Measurements from ENCODE around the gene KRR1.
A peak's percentile ranks its signal among the peaks of the same experiment; 100 is the strongest.
"Not testable (repeated sequence)": the region's sequence is repeated elsewhere in the genome, so short reads cannot be mapped to it uniquely, and the experiment has no call there.

KRR1 gene

GRCh38 chr12:75522124-75522523, 10.7 kb upstream of the KRR1 start:
- DNase-seq: not testable (repeated sequence)

- not testable (repeated sequence) for DNase-seq
Measured at GRCh38 chr12:75521224-75521623, 9.8 kb upstream of the KRR1 start.

GRCh38 chr12:75509621-75510020, 1.8 kb downstream of the KRR1 start:
- DNase-seq: no peak

- DNase-seq: no peak
Measured at GRCh38 chr12:75508159-75508558, 3.2 kb downstream of the KRR1 start.

GRCh38 chr12:75507086-75507485, 4.3 kb downstream of the KRR1 start:
- peak in 2 of 3 donors; percentile 40 to 43 for DNase-seq

- peak; percentile 32 to 64 (median 55) for DNase-seq
Measured at GRCh38 chr12:75505706-75506312, 5.6 kb downstream of the KRR1 start.

- no peak for DNase-seq
Measured at GRCh38 chr12:75503866-75504265, 7.5 kb downstream of the KRR1 start.

- no peak for DNase-seq
Measured at GRCh38 chr12:75503459-75503858, 8.0 kb downstream of the KRR1 start.

GRCh38 chr12:75491169-75491568, 20.2 kb downstream of the KRR1 start:
- no peak for DNase-seq

- DNase-seq: peak in 2 of 3 donors; percentile 55 to 64
Measured at GRCh38 chr12:75489613-75490210, 21.7 kb downstream of the KRR1 start.

GRCh38 chr12:75489187-75489586, 22.2 kb downstream of the KRR1 start:
- DNase-seq: no peak

GRCh38 chr12:75488553-75488952, 22.9 kb downstream of the KRR1 start:
- DNase-seq: peak; percentile 68 to 75 (median 68)

GRCh38 chr12:75487308-75487707, 24.1 kb downstream of the KRR1 start:
- DNase-seq: peak; percentile 48 to 61 (median 55)

- DNase-seq: not testable (repeated sequence)
Measured at GRCh38 chr12:75484450-75484849, 27.0 kb downstream of the KRR1 start.

GRCh38 chr12:75483431-75483830, 28.0 kb downstream of the KRR1 start:
- peak; percentile 46 to 69 (median 66) for DNase-seq

GRCh38 chr12:75482646-75483045, 28.8 kb downstream of the KRR1 start:
- no peak for DNase-seq

- peak in 2 of 3 donors; percentile 61 to 65 for DNase-seq
Measured at GRCh38 chr12:75481774-75482173, 29.6 kb downstream of the KRR1 start.

- peak in 2 of 3 donors; percentile 71 to 80 for DNase-seq
Measured at GRCh38 chr12:75481013-75481705, 30.2 kb downstream of the KRR1 start.

- peak; percentile 85 to 96 (median 95) for DNase-seq
Measured at GRCh38 chr12:75480469-75480949, 30.9 kb downstream of the KRR1 start, which contains the start of gene GLIPR1. GLIPR1 (plus strand) TSS chr12:75480755; CDS start chr12:75480881, 126 bp downstream.

- DNase-seq: peak in 1 of 3 donors; percentile 41
Measured at GRCh38 chr12:75479963-75480461, 31.4 kb downstream of the KRR1 start.

- peak; percentile 76 to 94 (median 94) for DNase-seq
Measured at GRCh38 chr12:75478116-75478794, 33.2 kb downstream of the KRR1 start.

GRCh38 chr12:75477137-75477536, 34.3 kb downstream of the KRR1 start:
- DNase-seq: no peak

- DNase-seq: peak; percentile 81 to 90 (median 83)
Measured at GRCh38 chr12:75476071-75476470, 35.3 kb downstream of the KRR1 start.
